Aorta (tissue), 5 donors: ENCODE measurements around the gene ATG2A. TPM values are rescaled to one million over a fixed set of nuclear protein-coding genes. Genes with fewer than 3 reads are reported as not detected.

Experiments
- ATAC-seq: fragments of 200-7000 bp; cut with Tn5 transposase; one replicate; pipeline ENCODE4 v1.9.1; 2022; ENCODE audit warnings: moderate library complexity; ENCODE audit not compliant: low FRiP score
- DNase-seq, 2 donors: peaks; one replicate each; pipeline ENCODE4 v3.0.0-alpha.2; 2020
- H3K27ac ChIP-seq, 2 donors: one replicate each; pipeline ENCODE4 v1.5.1; 2013; ENCODE audit warnings: low read length in 2 of 2, mild to moderate bottlenecking in 2 of 2, moderate library complexity in 2 of 2, control low read depth in 1 of 2, inconsistent platforms in 1 of 2, low read depth in 1 of 2
- H3K27me3 ChIP-seq, 2 donors: one replicate each; pipeline ENCODE4 v1.6.1; 2013; ENCODE audit warnings: control low read depth in 1 of 2, low read length in 1 of 2, mild to moderate bottlenecking in 1 of 2, moderate library complexity in 1 of 2; ENCODE audit not compliant: insufficient read depth in 2 of 2, control insufficient read depth in 1 of 2
- H3K36me3 ChIP-seq, 2 donors: one replicate each; pipeline ENCODE4 v1.6.1; 2013; ENCODE audit warnings: control low read depth in 1 of 2, low read length in 1 of 2, mild to moderate bottlenecking in 1 of 2; ENCODE audit not compliant: insufficient read depth in 2 of 2, control insufficient read depth in 1 of 2
- H3K4me1 ChIP-seq, 2 donors: one replicate each; pipeline ENCODE4 v1.6.1; 2013; ENCODE audit warnings: low read length in 2 of 2, control low read depth in 1 of 2, mild to moderate bottlenecking in 1 of 2, moderate library complexity in 1 of 2; ENCODE audit not compliant: insufficient read depth in 2 of 2, control insufficient read depth in 1 of 2
- H3K4me3 ChIP-seq, 2 donors: one replicate each; pipeline ENCODE4 v1.5.1; 2013; ENCODE audit warnings: low read length in 2 of 2, control low read depth in 1 of 2, mild to moderate bottlenecking in 1 of 2
- H3K9me3 ChIP-seq: one replicate; pipeline ENCODE4 v1.6.1; 2013; ENCODE audit warnings: mild to moderate bottlenecking, low read length; ENCODE audit not compliant: control insufficient read depth
- WGBS, 2 donors: extraction: QIAGEN DNeasy Blood & Tissue Kit; methylation state at CpG; one replicate each; pipeline ENCODE4 v1.1.7; 2013; 5-methylcytosine and 5-hydroxymethylcytosine counted together
- intact Hi-C, 2 donors: fragments of 100-400 bp; cut with DNase I; formaldehyde crosslinking; loops; one replicate each; pipeline versions ENCODE4 v1.14.2 to v1.15.0; 2022
- polyA plus RNA-seq, 2 donors: library from polyadenylated mRNA; stranded (reverse); fragments of 200-250 nt; gene quantifications; one replicate each; pipeline ENCODE4 v1.2.3, GENCODE V29; 2013
- total RNA-seq, 2 donors: library from RNA; stranded (reverse); fragmentation: NEBNext Ultra II Directional; extraction: Animal tissue kit (Norgen Biotek cat#: 25700); gene quantifications; one replicate each; pipeline ENCODE4 v1.2.1, GENCODE V29; 2021
- donor health status: healthy with polysubstance abuse.
- donor health status: Bipolar disorder and iron deficiency.
- donor health status: DM: no; HTN: no; CAD: no.
- donor health status: DM: no; HTN: no; CAD: no.
- donor health status: DM: yes; HTN: yes; CAD: no.

ATG2A gene
- total and polyA plus RNA-seq, 4 donors = 7.0 to 34.9 (median 20.1) TPM

- H3K4me3 ChIP-seq = peak within 1 kb of the TSS; percentile 50 to 89
- peak; percentile 98 to 100 for DNase-seq
- no peaks in the 10 kb centered on the region for H3K4me1 ChIP-seq
- H3K27ac ChIP-seq = peak within 1 kb of the TSS; percentile 64 to 76
- ATAC-seq = peak; percentile 96
- WGBS, 2 donors = 0 to 1% methylated on average over 43 to 75 of the region's 75 CpGs
- intact Hi-C loops = no loop called here
- peaks cover 0 to 2% of the 10 kb centered on the region in 2 donors for H3K27me3 ChIP-seq
- no peaks in the 10 kb centered on the region for H3K9me3 ChIP-seq
- H3K36me3 ChIP-seq = no peaks in the 10 kb centered on the region
These were observed 38.3 kb downstream of the ATG2A start, which contains the start of gene EHD1 for GRCh38 chr11:64878494-64879243. EHD1 (minus strand) TSS chr11:64878621; CDS start chr11:64878464, 157 bp downstream.

- intact Hi-C loops = no loop called here
These were observed 38.9 kb downstream of the ATG2A start for GRCh38 chr11:64878223-64878493.

GRCh38 chr11:64877390-64878222 lies 39.4 kb downstream of the ATG2A start:
- Histone ChIP-seq H3K27me3 (peaks cover 0 to 2% of the 10 kb centered on the region in 2 donors), H3K36me3 (peaks cover 0 to 5% of the 10 kb centered on the region in 2 donors), H3K4me3 (peak overlapping the region; percentile 50 to 89), H3K4me1 (no peaks in the 10 kb centered on the region), H3K27ac (peak overlapping the region; percentile 64 to 74), H3K9me3 (no peaks in the 10 kb centered on the region)
- 0 to 1% methylated on average over 39 to 41 of the region's 41 CpGs for WGBS, 2 donors
- DNase-seq = peak; percentile 70 to 83
- intact Hi-C loops = no loop called here
- peak; percentile 0 for ATAC-seq

More at GRCh38 chr11:64878223-64878493, 38.9 kb downstream of the ATG2A start:
- 0 to 1% methylated on average over 18 to 21 of the region's 21 CpGs for WGBS, 2 donors
- peaks cover 0 to 3% of the 10 kb centered on the region in 2 donors for H3K36me3 ChIP-seq
- DNase-seq (no peak), ATAC-seq (peak; percentile 57)
- peak overlapping the region in 1 of 2 donors; percentile 74 for H3K27ac ChIP-seq
- H3K4me1 ChIP-seq = no peaks in the 10 kb centered on the region
- peak overlapping the region; percentile 50 to 89 for H3K4me3 ChIP-seq
- no peaks in the 10 kb centered on the region for H3K9me3 ChIP-seq
- peaks cover 0 to 2% of the 10 kb centered on the region in 2 donors for H3K27me3 ChIP-seq

GRCh38 chr11:64876835-64877341 lies 40.1 kb downstream of the ATG2A start:
- Histone ChIP-seq H3K27ac (peak overlapping the region; percentile 1 to 74), H3K36me3 (peaks cover 0 to 5% of the 10 kb centered on the region in 2 donors), H3K4me3 (peak overlapping the region; percentile 50 to 89), H3K27me3 (peaks cover 0 to 2% of the 10 kb centered on the region in 2 donors), H3K4me1 (no peaks in the 10 kb centered on the region), H3K9me3 (no peaks in the 10 kb centered on the region)
- peak in 1 of 2 donors; percentile 87 for DNase-seq
- no peak for ATAC-seq
- 2 to 5% methylated on average over 14 of the region's 14 CpGs for WGBS, 2 donors
- intact Hi-C loops = no loop called here

- Histone ChIP-seq H3K4me1 (peaks cover 0 to 2% of the 10 kb centered on the region in 2 donors), H3K27me3 (peaks cover 0 to 2% of the 10 kb centered on the region in 2 donors), H3K9me3 (no peaks in the 10 kb centered on the region), H3K27ac (peak overlapping the region; percentile 1 to 74), H3K4me3 (peak overlapping the region; percentile 8 to 50), H3K36me3 (peaks cover 0 to 7% of the 10 kb centered on the region in 2 donors)
- ATAC-seq = no peak
- peak in 1 of 2 donors; percentile 71 for DNase-seq
- WGBS, 2 donors = 2 to 3% methylated on average over 11 of the region's 11 CpGs
- intact Hi-C loops = no loop called here
These were observed 40.7 kb downstream of the ATG2A start for GRCh38 chr11:64876229-64876750.

- ATAC-seq (no peak), DNase-seq (peak in 1 of 2 donors; percentile 75)
- peaks cover 0 to 7% of the 10 kb centered on the region in 2 donors for H3K36me3 ChIP-seq
- peaks cover 0 to 2% of the 10 kb centered on the region in 2 donors for H3K4me1 ChIP-seq
- intact Hi-C loops = no loop called here
- no peaks in the 10 kb centered on the region for H3K9me3 ChIP-seq
- peaks cover 0 to 2% of the 10 kb centered on the region in 2 donors for H3K27me3 ChIP-seq
- H3K4me3 ChIP-seq = peak overlapping the region; percentile 4 to 50
- H3K27ac ChIP-seq = peak overlapping the region in 1 of 2 donors; percentile 74
- 34 to 45% methylated on average over 17 of the region's 17 CpGs for WGBS, 2 donors
These were observed 41.4 kb downstream of the ATG2A start for GRCh38 chr11:64875369-64876228.

- peaks cover 0 to 7% of the 10 kb centered on the region in 2 donors for H3K36me3 ChIP-seq
- no peak for ATAC-seq
- peaks cover 0 to 2% of the 10 kb centered on the region in 2 donors for H3K4me1 ChIP-seq
- H3K27me3 ChIP-seq = peaks cover 0 to 2% of the 10 kb centered on the region in 2 donors
- DNase-seq = peak in 1 of 2 donors; percentile 51
- no peak overlapping the region for H3K4me3 ChIP-seq
- H3K27ac ChIP-seq = no peak overlapping the region
- WGBS, 2 donors = 84 to 85% methylated on average over 29 of the region's 29 CpGs
- intact Hi-C loops = no loop called here
- no peaks in the 10 kb centered on the region for H3K9me3 ChIP-seq
These were observed 42.4 kb downstream of the ATG2A start for GRCh38 chr11:64874308-64875240.
